HEK293 (cell line): ENCODE results near the gene CBX2.

ENCODE experiments used
- CTCF ChIA-PET: fragments of 350-600 bp; formaldehyde crosslinking; extraction: SDS; loops from one replicate; lab custom pipeline; 2021; ENCODE audit warnings: antibody characterized with exemption; lab: Yijun Ruan, JAX
- POLR2A ChIA-PET: fragments of 300-600 bp; formaldehyde crosslinking; extraction: SDS; loops from one replicate; lab custom pipeline; 2020; ENCODE audit warnings: antibody characterized with exemption, inconsistent platforms; lab: Yijun Ruan, JAX
- H3K27ac ChIP-seq: fragments of 200-500 bp; sonication (Bioruptor generic); 2 replicates; pipeline ENCODE4 v1.5.1; 2014; ENCODE audit warnings: low read depth, low read length, control low read depth, inconsistent platforms; ENCODE audit errors: extremely low read depth
- H3K36me3 ChIP-seq, 2 experiments: fragments of 200-500 bp in 1 of 2; sonication (Bioruptor generic) in 1 of 2; 1 replicate in 1 of 2; 2 replicates in 1 of 2; pipeline ENCODE4 v1.5.1; 2014 to 2017; ENCODE audit warnings: inconsistent platforms in 2 of 2, low read length in 2 of 2; ENCODE audit not compliant: control insufficient read depth in 2 of 2, insufficient read depth in 1 of 2
- H3K4me1 ChIP-seq: fragments of 200-500 bp; sonication (Bioruptor generic); 2 replicates; pipeline ENCODE4 v1.5.1; 2014; ENCODE audit warnings: mild to moderate bottlenecking, low read length, inconsistent platforms; ENCODE audit not compliant: control insufficient read depth, insufficient read depth
- H3K4me3 ChIP-seq: 2 replicates; pipeline ENCODE4 v1.5.1; 2011; ENCODE audit warnings: low read depth, mild to moderate bottlenecking, control low read depth, low read length, moderate library complexity
- H3K9me3 ChIP-seq: fragments of 200-500 bp; sonication (Bioruptor generic); 2 replicates; pipeline ENCODE4 v1.5.1; 2014; ENCODE audit warnings: low read depth, low read length, inconsistent platforms; ENCODE audit not compliant: control insufficient read depth, insufficient read depth
- EGR2 ChIP-seq: fragments of 450-650 bp; formaldehyde crosslinking; IDR thresholded peaks from 2 replicates; pipeline ENCODE4 v1.5.1; 2016; ENCODE audit warnings: low read depth, missing biosample characterization, missing genetic modification characterization
- KLF1 ChIP-seq: fragments of 450-650 bp; formaldehyde crosslinking; IDR thresholded peaks from 2 replicates; pipeline ENCODE4 v1.5.1; 2016; ENCODE audit warnings: missing biosample characterization, missing genetic modification characterization
- REST ChIP-seq: fragments of 450-650 bp; formaldehyde crosslinking; IDR thresholded peaks from 2 replicates; pipeline ENCODE4 v1.5.1; 2016; ENCODE audit warnings: missing biosample characterization, missing genetic modification characterization
- ZFHX2 ChIP-seq: fragments of 450-650 bp; formaldehyde crosslinking; conservative IDR thresholded peaks from 2 replicates; pipeline ENCODE4 v1.5.1; 2016; ENCODE audit warnings: missing biosample characterization, missing genetic modification characterization
- ZNF248 ChIP-seq: fragments of 450-650 bp; formaldehyde crosslinking; IDR thresholded peaks from 2 replicates; pipeline ENCODE4 v1.5.1; 2017; ENCODE audit warnings: missing biosample characterization, missing genetic modification characterization
- ZNF391 ChIP-seq: fragments of 450-650 bp; formaldehyde crosslinking; IDR thresholded peaks from 2 replicates; pipeline ENCODE4 v1.5.1; 2016; ENCODE audit warnings: low read depth, missing biosample characterization, missing genetic modification characterization, borderline replicate concordance
- ZNF521 ChIP-seq: fragments of 450-650 bp; formaldehyde crosslinking; IDR thresholded peaks from 2 replicates; pipeline ENCODE4 v1.5.1; 2017; ENCODE audit warnings: missing biosample characterization, mild to moderate bottlenecking, missing genetic modification characterization
- ZNF558 ChIP-seq: fragments of 450-650 bp; formaldehyde crosslinking; IDR thresholded peaks from 2 replicates; pipeline ENCODE4 v1.5.1; 2016; ENCODE audit warnings: missing biosample characterization, missing genetic modification characterization
- ZNF585B ChIP-seq: fragments of 450-650 bp; formaldehyde crosslinking; IDR thresholded peaks from 2 replicates; pipeline ENCODE4 v1.5.1; 2016; ENCODE audit warnings: missing biosample characterization, missing genetic modification characterization
- ZNF777 ChIP-seq: fragments of 450-650 bp; formaldehyde crosslinking; IDR thresholded peaks from 2 replicates; pipeline ENCODE4 v1.5.1; 2017; ENCODE audit warnings: missing biosample characterization, missing genetic modification characterization, borderline replicate concordance
- ZSCAN23 ChIP-seq: fragments of 450-650 bp; formaldehyde crosslinking; IDR thresholded peaks from 2 replicates; pipeline ENCODE4 v1.5.1; 2016; ENCODE audit warnings: missing biosample characterization, missing genetic modification characterization
- TF ChIP-seq, protein P1 (sequence below): fragments of 450-650 bp; formaldehyde crosslinking; IDR thresholded peaks from 2 replicates; pipeline ENCODE4 v1.5.1; 2017; ENCODE audit warnings: missing biosample characterization, missing genetic modification characterization
- TF ChIP-seq, protein P2 (sequence below): fragments of 450-650 bp; formaldehyde crosslinking; IDR thresholded peaks from 2 replicates; pipeline ENCODE4 v1.5.1; 2016; ENCODE audit warnings: missing biosample characterization, missing genetic modification characterization

CBX2 gene

GRCh38 chr17:79831265-79832217 is 53.6 kb downstream of the CBX2 start:
- no peak overlapping the region for H3K27ac ChIP-seq
- ChIA-PET CTCF (interaction anchor here (1.2 to 1.8 kb wide), 2 partner anchors 8 to 90 kb away, joined by 3 to 9 read pairs; partner anchors contain the start of gene CBX4), POLR2A (interaction anchor here (0.6 to 4.2 kb wide), 3 partner anchors 8 to 34 kb away, joined by 6 to 32 read pairs (median 6); partner anchors contain the start of genes CBX4 and CBX8)
- H3K36me3 ChIP-seq, result peaks cover 0 to 30% of the 10 kb centered on the region in 2 experiments; a peak in 1 of 3 replicates
- TF ChIP-seq ZNF585B (peak; percentile 60), ZFHX2 (peak; percentile 22; the same call in 1 of the 2 replicates), ZNF248 (tag by site-specific recombination) (no peak)
- TF ChIP-seq, protein P1, sequence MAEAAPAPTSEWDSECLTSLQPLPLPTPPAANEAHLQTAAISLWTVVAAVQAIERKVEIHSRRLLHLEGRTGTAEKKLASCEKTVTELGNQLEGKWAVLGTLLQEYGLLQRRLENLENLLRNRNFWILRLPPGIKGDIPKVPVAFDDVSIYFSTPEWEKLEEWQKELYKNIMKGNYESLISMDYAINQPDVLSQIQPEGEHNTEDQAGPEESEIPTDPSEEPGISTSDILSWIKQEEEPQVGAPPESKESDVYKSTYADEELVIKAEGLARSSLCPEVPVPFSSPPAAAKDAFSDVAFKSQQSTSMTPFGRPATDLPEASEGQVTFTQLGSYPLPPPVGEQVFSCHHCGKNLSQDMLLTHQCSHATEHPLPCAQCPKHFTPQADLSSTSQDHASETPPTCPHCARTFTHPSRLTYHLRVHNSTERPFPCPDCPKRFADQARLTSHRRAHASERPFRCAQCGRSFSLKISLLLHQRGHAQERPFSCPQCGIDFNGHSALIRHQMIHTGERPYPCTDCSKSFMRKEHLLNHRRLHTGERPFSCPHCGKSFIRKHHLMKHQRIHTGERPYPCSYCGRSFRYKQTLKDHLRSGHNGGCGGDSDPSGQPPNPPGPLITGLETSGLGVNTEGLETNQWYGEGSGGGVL (tag by site-specific recombination), result 0 out of 2 replicates have a peak, but pooled peaks have one; percentile 10
- TF ChIP-seq, all 188 proteins: peak for 3
- Histone ChIP-seq H3K4me3 (no peak overlapping the region), H3K9me3 (no peaks in the 10 kb centered on the region), H3K4me1 (peaks cover 12% of the 10 kb centered on the region)

- TF ChIP-seq, protein P2, sequence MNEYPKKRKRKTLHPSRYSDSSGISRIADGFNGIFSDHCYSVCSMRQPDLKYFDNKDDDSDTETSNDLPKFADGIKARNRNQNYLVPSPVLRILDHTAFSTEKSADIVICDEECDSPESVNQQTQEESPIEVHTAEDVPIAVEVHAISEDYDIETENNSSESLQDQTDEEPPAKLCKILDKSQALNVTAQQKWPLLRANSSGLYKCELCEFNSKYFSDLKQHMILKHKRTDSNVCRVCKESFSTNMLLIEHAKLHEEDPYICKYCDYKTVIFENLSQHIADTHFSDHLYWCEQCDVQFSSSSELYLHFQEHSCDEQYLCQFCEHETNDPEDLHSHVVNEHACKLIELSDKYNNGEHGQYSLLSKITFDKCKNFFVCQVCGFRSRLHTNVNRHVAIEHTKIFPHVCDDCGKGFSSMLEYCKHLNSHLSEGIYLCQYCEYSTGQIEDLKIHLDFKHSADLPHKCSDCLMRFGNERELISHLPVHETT (tag by site-specific recombination), result no peak
- TF ChIP-seq EGR2 (tag by site-specific recombination), result peak; percentile 8; the same call in 1 of the 2 replicates
- peak; percentile 87 for TF ChIP-seq KLF1
- TF ChIP-seq ZNF558 (tag by site-specific recombination), result no peak
- TF ChIP-seq ZNF521 (tag by site-specific recombination), result no peak
- TF ChIP-seq ZNF777 (tag by site-specific recombination), result no peak
- TF ChIP-seq REST (tag by site-specific recombination), result no peak
- no peak for TF ChIP-seq ZSCAN23 (tag by site-specific recombination)
- TF ChIP-seq ZFHX2, result peak; percentile 36
- TF ChIP-seq ZNF391 (tag by site-specific recombination), result no peak
- Histone ChIP-seq H3K27ac (no peak overlapping the region), H3K4me1 (peaks cover 20% of the 10 kb centered on the region), H3K4me3 (no peak overlapping the region), H3K9me3 (no peaks in the 10 kb centered on the region), H3K36me3 (peaks cover 0 to 39% of the 10 kb centered on the region in 2 experiments; a peak in 1 of 3 replicates)
- ChIA-PET POLR2A (interaction anchor here (0.6 to 1.2 kb wide), 3 partner anchors 22 to 47 kb away, joined by 3 to 7 read pairs (median 6); partner anchors contain the start of gene CBX8), CTCF (interaction anchor here (0.6 to 1.5 kb wide), 10 partner anchors 7 to 91 kb away, joined by 3 to 6 read pairs (median 3); partner anchors contain the start of gene CBX8)
Measured at GRCh38 chr17:79832218-79833109, 54.5 kb downstream of the CBX2 start.
